GM19239 (cell line): ENCODE data around the gene NOTCH2NLA.
"Not testable (repeated sequence)": the region's sequence is repeated elsewhere in the genome, so short reads cannot be mapped to it uniquely, and the experiment has no call there.

Source experiments
- DNase-seq: peaks from one replicate; pipeline ENCODE4 v3.0.0; 2011; ENCODE audit warnings: low spot score; ENCODE audit not compliant: insufficient read length
- FAIRE-seq: peaks from 2 replicates; lab custom pipeline; 2011; peaks lifted over from hg19 to GRCh38; lab: Jason Lieb, UNC

NOTCH2NLA gene

GRCh38 chr1:146174531-146174930 is 54.3 kb downstream of the NOTCH2NLA start:
- FAIRE-seq, DNase-seq: not testable (repeated sequence)

- DNase-seq, FAIRE-seq: not testable (repeated sequence)
Measured at GRCh38 chr1:146167740-146168139, 61.1 kb downstream of the NOTCH2NLA start.

- not testable (repeated sequence) for FAIRE-seq, DNase-seq
Measured at GRCh38 chr1:146167273-146167672, 61.5 kb downstream of the NOTCH2NLA start.

- not testable (repeated sequence) for FAIRE-seq
Measured at GRCh38 chr1:146144465-146144864, 84.4 kb downstream of the NOTCH2NLA start, which contains the start of gene NBPF10. Gene NBPF10, minus strand, starts transcription at chr1:146144804. Its CDS starts 35 bp downstream, at chr1:146144769.

More at GRCh38 chr1:146144465-146144864, 84.4 kb downstream of the NOTCH2NLA start, which contains the start of gene NBPF10:
- DNase-seq: not testable (repeated sequence)
